Measurements from ENCODE around the gene TMEM200A. TPM values are rescaled to one million over a fixed set of nuclear protein-coding genes. Genes with fewer than 3 reads are reported as not detected.
"Not testable (repeated sequence)": the region's sequence is repeated elsewhere in the genome, so short reads cannot be mapped to it uniquely, and the experiment has no call there.

The TMEM200A gene
- total RNA-seq, 1 donor from 2014 or later = 3.5 TPM

DNA sequence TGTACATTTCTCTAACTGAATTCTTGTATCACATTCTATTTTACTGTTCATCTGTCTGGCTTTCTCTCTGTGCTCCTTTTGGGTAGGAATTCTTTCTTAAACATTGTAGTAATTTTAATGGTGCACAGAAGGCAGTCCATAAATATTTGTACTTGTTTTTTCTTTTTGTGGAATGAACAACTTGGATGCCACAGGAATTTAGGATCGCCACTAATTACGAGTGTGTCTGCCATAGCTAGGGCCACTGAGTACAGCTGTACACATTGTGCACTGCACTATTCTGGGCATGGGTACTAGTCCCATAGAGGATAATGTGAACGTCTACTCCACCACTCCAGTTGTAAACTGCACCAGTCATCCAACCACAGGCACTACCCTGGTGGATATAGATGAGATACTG lies 39.3 kb upstream of the TMEM200A start:
- DNase-seq (ENCODE audit: low spot score) = no peak
- no peaks in the 10 kb centered on the region for H3K4me1 Mint-ChIP-seq (ENCODE audit: unreplicated experiment)
- TF ChIP-seq, protein P1, sequence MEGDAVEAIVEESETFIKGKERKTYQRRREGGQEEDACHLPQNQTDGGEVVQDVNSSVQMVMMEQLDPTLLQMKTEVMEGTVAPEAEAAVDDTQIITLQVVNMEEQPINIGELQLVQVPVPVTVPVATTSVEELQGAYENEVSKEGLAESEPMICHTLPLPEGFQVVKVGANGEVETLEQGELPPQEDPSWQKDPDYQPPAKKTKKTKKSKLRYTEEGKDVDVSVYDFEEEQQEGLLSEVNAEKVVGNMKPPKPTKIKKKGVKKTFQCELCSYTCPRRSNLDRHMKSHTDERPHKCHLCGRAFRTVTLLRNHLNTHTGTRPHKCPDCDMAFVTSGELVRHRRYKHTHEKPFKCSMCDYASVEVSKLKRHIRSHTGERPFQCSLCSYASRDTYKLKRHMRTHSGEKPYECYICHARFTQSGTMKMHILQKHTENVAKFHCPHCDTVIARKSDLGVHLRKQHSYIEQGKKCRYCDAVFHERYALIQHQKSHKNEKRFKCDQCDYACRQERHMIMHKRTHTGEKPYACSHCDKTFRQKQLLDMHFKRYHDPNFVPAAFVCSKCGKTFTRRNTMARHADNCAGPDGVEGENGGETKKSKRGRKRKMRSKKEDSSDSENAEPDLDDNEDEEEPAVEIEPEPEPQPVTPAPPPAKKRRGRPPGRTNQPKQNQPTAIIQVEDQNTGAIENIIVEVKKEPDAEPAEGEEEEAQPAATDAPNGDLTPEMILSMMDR (IDR thresholded peaks at IDR 0.05; ENCODE audit: unreplicated experiment) = no peak
- H3K27ac Mint-ChIP-seq (ENCODE audit: unreplicated experiment) = no peak overlapping the region
- no peak overlapping the region for H3K4me3 Mint-ChIP-seq (ENCODE audit: unreplicated experiment)
- no peaks in the 10 kb centered on the region for H3K9me3 Mint-ChIP-seq (ENCODE audit: unreplicated experiment)
- H3K36me3 Mint-ChIP-seq (ENCODE audit: low read depth, unreplicated experiment) = no peaks in the 10 kb centered on the region
- H3K27me3 Mint-ChIP-seq (ENCODE audit: unreplicated experiment) = no peaks in the 10 kb centered on the region

DNA sequence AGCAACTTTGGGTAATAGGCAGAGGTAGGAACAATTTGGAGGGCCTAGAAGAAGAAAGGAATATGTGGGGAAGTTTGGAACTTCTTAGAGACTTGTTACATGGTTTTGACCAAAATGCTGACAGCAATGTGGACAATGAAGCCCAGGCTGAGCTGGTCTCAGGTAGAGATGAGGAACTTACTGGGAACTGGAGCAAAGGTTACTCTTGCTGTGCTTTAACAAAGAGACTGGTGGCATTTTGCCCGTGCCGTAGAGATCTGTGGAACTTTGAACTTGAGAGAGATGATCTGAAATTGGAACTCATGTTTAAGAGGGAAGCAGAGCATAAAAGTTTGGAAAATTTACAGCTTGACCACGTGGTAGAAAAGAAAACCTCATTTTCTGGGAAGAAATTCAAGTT lies 28.3 kb upstream of the TMEM200A start:
- Mint-ChIP-seq H3K4me1 (ENCODE audit: unreplicated experiment) (peaks cover 5% of the 10 kb centered on the region), H3K4me3 (ENCODE audit: unreplicated experiment) (no peak overlapping the region)

DNA sequence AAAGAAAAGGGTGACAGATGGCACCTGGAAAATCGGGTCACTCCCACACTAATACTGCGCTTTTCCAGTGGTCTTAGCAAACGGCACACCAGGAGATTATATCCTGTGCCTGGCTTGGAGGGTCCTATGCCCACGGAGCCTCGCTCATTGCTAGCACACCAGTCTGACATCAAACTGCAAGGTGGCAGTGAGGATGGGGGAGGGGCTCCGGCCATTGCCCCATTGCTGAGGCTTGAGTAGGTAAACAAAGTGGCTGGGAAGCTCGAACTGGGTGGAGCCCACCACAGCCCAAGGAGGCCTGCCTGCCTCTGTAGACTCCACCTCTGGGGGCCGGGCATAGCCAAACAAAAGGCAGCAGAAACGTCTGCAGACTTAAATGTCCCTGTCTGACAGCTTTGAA lies 19.5 kb upstream of the TMEM200A start:
- not testable (repeated sequence) for H3K4me1 Mint-ChIP-seq (ENCODE audit: unreplicated experiment); H3K27me3 Mint-ChIP-seq (ENCODE audit: unreplicated experiment); H3K36me3 Mint-ChIP-seq (ENCODE audit: low read depth, unreplicated experiment); H3K4me3 Mint-ChIP-seq (ENCODE audit: unreplicated experiment); H3K9me3 Mint-ChIP-seq (ENCODE audit: unreplicated experiment); DNase-seq (ENCODE audit: low spot score); H3K27ac Mint-ChIP-seq (ENCODE audit: unreplicated experiment)

More for the DNA sequence above, 28.3 kb upstream of the TMEM200A start:
- no peak for DNase-seq (ENCODE audit: low spot score)
- H3K27me3 Mint-ChIP-seq (ENCODE audit: unreplicated experiment) = peaks cover 2% of the 10 kb centered on the region
- H3K27ac Mint-ChIP-seq (ENCODE audit: unreplicated experiment) = no peak overlapping the region
- H3K9me3 Mint-ChIP-seq (ENCODE audit: unreplicated experiment) = no peaks in the 10 kb centered on the region
- TF ChIP-seq, protein P1 (IDR thresholded peaks at IDR 0.05; ENCODE audit: unreplicated experiment) = no peak
- no peaks in the 10 kb centered on the region for H3K36me3 Mint-ChIP-seq (ENCODE audit: low read depth, unreplicated experiment)

DNA sequence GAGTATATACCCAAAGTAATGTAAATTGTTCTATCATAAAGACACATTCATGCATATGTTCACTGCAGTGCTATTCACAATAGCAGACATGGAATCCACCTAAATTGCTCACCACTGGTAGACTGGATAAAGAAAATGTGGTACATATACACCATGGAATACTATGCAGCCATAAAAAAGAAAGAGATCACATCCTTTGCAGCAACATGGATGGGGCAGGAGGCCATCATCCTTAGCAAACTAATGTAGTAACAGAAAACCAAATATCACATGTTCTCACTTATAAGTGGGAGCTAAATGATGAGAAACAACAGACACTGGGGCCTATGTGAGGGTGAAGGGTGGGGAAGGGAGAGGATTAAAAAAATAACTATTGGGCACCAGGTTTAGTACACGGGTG lies 11.5 kb upstream of the TMEM200A start:
- Mint-ChIP-seq H3K27ac (ENCODE audit: unreplicated experiment) (no peak overlapping the region), H3K4me1 (ENCODE audit: unreplicated experiment) (no peaks in the 10 kb centered on the region), H3K9me3 (ENCODE audit: unreplicated experiment) (no peaks in the 10 kb centered on the region), H3K36me3 (ENCODE audit: low read depth, unreplicated experiment) (no peaks in the 10 kb centered on the region), H3K4me3 (ENCODE audit: unreplicated experiment) (no peak overlapping the region), H3K27me3 (ENCODE audit: unreplicated experiment) (peaks cover 1% of the 10 kb centered on the region)
- no peak for DNase-seq (ENCODE audit: low spot score)
- TF ChIP-seq, protein P1 (IDR thresholded peaks at IDR 0.05; ENCODE audit: unreplicated experiment) = no peak

DNA sequence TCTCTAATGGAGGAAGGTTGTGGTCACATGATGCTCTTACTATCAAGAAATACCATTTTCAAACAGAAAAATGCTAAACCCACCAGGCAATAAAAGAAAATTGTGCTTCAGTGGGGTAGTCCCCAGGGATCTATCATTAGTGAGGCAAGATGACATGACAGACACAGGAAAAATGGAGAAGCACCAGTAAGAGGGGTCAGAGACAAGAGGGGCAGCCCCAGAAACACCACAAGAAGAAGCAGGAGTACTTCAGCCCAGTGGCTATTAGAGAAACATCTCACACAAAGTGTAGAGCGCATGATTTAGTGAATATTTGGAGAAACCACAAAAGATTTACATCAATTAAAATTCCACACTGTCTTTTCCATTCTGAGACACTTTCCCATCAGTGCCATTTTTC lies 10.2 kb upstream of the TMEM200A start:
- H3K4me1 Mint-ChIP-seq (ENCODE audit: unreplicated experiment) = no peaks in the 10 kb centered on the region

More for the DNA sequence above, 10.2 kb upstream of the TMEM200A start:
- Mint-ChIP-seq H3K27me3 (ENCODE audit: unreplicated experiment) (peaks cover 1% of the 10 kb centered on the region), H3K36me3 (ENCODE audit: low read depth, unreplicated experiment) (no peaks in the 10 kb centered on the region), H3K9me3 (ENCODE audit: unreplicated experiment) (no peaks in the 10 kb centered on the region), H3K4me3 (ENCODE audit: unreplicated experiment) (no peak overlapping the region), H3K27ac (ENCODE audit: unreplicated experiment) (no peak overlapping the region)
- TF ChIP-seq, protein P1 (IDR thresholded peaks at IDR 0.05; ENCODE audit: unreplicated experiment) = no peak
- DNase-seq (ENCODE audit: low spot score) = no peak
